Fibroblast of the aortic adventitia (primary cell): Measurements from ENCODE around the gene VPS18. TPM values are rescaled to one million over a fixed set of nuclear protein-coding genes. Genes with fewer than 3 reads are reported as not detected.
"Not testable (repeated sequence)": the region's sequence is repeated elsewhere in the genome, so short reads cannot be mapped to it uniquely, and the experiment has no call there.

Experiments used
- DNase-seq: peaks from one replicate; pipeline ENCODE4 v3.0.0-alpha.2; 2010; ENCODE audit warnings: low read depth
- H3K4me3 ChIP-seq: 2 replicates; pipeline ENCODE4 v1.5.1; 2011; ENCODE audit warnings: low read depth, mild to moderate bottlenecking, control low read depth, low read length, moderate library complexity
- total RNA-seq: library from RNA; depleted of rRNA; stranded (reverse); fragments of >200 nt; gene quantifications from 2 replicates; pipeline ENCODE4 v1.2.3, GENCODE V29; 2012; ENCODE audit warnings: low replicate concordance
- TF ChIP-seq, protein P1 (sequence below): IDR thresholded peaks from 2 replicates; pipeline ENCODE4 v1.5.1; 2011; ENCODE audit warnings: mild to moderate bottlenecking, low read length, control low read depth, inconsistent platforms; ENCODE audit not compliant: insufficient read depth

Gene VPS18
- total RNA-seq, 1 donor, result 32.2 TPM

- DNase-seq, result no peak
- TF ChIP-seq, protein P1, sequence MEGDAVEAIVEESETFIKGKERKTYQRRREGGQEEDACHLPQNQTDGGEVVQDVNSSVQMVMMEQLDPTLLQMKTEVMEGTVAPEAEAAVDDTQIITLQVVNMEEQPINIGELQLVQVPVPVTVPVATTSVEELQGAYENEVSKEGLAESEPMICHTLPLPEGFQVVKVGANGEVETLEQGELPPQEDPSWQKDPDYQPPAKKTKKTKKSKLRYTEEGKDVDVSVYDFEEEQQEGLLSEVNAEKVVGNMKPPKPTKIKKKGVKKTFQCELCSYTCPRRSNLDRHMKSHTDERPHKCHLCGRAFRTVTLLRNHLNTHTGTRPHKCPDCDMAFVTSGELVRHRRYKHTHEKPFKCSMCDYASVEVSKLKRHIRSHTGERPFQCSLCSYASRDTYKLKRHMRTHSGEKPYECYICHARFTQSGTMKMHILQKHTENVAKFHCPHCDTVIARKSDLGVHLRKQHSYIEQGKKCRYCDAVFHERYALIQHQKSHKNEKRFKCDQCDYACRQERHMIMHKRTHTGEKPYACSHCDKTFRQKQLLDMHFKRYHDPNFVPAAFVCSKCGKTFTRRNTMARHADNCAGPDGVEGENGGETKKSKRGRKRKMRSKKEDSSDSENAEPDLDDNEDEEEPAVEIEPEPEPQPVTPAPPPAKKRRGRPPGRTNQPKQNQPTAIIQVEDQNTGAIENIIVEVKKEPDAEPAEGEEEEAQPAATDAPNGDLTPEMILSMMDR, result no peak
- no peak overlapping the region for H3K4me3 ChIP-seq
These were observed 37.5 kb upstream of the VPS18 start for GRCh38 chr15:40856746-40857145.

DNA sequence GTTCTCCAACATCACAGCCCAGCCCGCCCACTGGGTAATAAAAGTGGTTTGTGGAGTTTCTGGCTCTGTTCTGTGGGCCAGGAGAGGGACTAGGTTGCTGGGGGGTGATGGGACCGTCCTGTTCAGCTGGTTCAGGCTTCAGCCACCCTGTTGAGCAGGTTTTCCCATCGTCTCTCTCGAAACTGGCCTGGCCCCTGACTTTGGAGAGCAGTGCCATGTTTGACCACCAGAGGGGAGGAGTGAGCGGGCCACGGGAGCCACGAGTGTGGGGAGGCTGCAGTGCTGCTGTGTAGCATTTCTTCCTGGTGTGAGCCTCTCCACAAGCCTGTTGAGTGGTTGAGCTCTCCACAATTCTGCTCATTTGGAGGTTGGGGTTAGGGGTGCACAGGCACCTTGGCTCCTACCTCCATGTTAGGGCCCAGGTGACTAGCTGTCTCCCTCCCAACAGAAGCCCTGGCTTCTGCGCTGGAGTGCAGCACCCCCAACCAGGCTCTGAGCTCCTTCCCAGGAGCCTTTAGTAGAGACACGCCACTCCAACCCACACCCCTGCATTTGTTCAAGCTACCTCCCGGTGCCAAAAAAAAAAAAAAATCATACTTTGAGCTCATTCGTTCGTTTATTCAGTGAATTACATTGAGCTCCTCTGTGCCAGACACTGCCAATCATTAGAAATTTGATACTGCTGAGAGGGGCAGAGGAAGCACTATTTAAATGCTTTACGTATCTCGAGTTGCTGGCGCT is 36.5 kb upstream of the VPS18 start:
- TF ChIP-seq, protein P1, result peak; percentile 99

GRCh38 chr15:40858706-40859105 is 35.5 kb upstream of the VPS18 start:
- no peak for DNase-seq
- no peak overlapping the region for H3K4me3 ChIP-seq
- TF ChIP-seq, protein P1, result no peak

More for the DNA sequence above, 36.5 kb upstream of the VPS18 start:
- DNase-seq, result peak; percentile 67
- H3K4me3 ChIP-seq, result no peak overlapping the region

DNA sequence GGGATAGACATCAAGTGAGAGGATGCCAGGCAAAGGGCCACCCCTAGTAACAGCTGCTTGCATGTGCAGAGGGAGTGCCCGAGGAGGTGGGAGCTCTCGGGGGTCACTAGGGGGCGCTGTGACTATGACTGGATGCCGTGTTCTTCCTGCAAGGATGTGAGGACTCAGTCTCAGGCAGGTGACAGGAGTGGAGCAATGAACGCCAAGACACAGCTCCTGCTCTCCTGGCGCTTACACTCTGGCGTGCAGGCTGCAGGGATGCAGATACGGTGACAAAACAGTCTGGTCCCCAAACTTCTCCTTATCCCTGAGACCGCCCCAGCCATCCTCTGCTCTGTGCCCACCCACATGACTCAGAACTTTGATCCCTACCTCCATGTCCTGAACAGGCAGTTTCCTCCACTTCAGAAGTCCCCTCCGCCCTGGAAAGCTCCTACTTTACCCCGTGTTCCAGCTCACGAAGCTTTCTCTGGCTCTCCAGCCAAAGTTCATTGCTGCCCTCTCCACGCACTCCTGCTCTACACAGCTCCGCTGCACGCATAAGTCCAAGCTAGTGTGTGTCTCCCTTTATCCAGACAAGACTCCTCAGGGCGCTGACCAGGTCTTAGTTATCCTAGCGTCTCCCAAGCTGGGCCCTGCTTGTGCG is 34.9 kb upstream of the VPS18 start:
- TF ChIP-seq, protein P1, result peak; percentile 87
- DNase-seq, result peak; percentile 70
- H3K4me3 ChIP-seq, result no peak overlapping the region

DNA sequence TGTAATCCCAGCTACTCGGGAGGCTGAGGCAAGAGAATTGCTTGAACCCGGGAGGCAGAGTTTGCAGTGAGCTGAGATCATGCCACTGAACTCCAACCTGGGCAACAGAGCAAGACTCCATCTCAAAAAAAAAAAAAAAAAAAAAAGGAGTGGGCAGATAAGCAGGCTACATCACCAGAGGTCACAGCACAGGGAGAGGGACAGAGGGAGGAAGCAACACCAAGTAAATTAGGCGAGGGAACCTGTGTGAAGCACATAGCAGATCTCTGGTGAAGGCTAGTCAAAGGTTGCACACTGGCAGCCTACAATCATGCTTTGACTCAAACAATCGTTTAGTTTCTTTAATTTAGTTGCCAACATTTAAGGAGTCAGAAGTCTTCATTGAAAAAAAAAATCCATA is 33.1 kb upstream of the VPS18 start:
- DNase-seq, H3K4me3 ChIP-seq: not testable (repeated sequence)

GRCh38 chr15:40863660-40864270 is 30.5 kb upstream of the VPS18 start:
- TF ChIP-seq, protein P1, result no peak

GRCh38 chr15:40867199-40867598 is 27.1 kb upstream of the VPS18 start:
- H3K4me3 ChIP-seq, result no peak overlapping the region
- TF ChIP-seq, protein P1, result no peak
- DNase-seq, result no peak

More at GRCh38 chr15:40863660-40864270, 30.5 kb upstream of the VPS18 start:
- peak; percentile 18 for DNase-seq
- H3K4me3 ChIP-seq, result no peak overlapping the region
